Brain microvascular endothelial cell (primary cell): ENCODE results near the gene ITGA4.

ENCODE experiments used
- DNase-seq: peaks from one replicate; pipeline ENCODE4 v3.0.0-alpha.2; 2020
- H3K27ac ChIP-seq: fragments of 250-450 bp; sonication (Bioruptor Pico); 2 replicates; pipeline ENCODE4 v1.5.1; 2020; ENCODE audit warnings: mild to moderate bottlenecking, moderate library complexity
- H3K27me3 ChIP-seq: fragments of 250-450 bp; sonication (Bioruptor Pico); replicated peaks from 2 replicates; pipeline ENCODE4 v1.5.1; 2020; ENCODE audit warnings: mild to moderate bottlenecking
- H3K36me3 ChIP-seq: fragments of 250-450 bp; sonication (Bioruptor Pico); replicated peaks from 2 replicates; pipeline ENCODE4 v1.5.1; 2020; ENCODE audit warnings: mild to moderate bottlenecking
- H3K4me3 ChIP-seq: 2 replicates; pipeline ENCODE4 v1.5.1; 2011; ENCODE audit warnings: low read depth, mild to moderate bottlenecking, control low read depth, low read length, moderate library complexity
- in situ Hi-C: cut with HindIII; loops from 2 replicates; pipeline ENCODE4 v1.10.0; 2017; ENCODE audit warnings: low sequenced_read_pairs, low pct_ligation_motif_present
- TF ChIP-seq, protein P1 (sequence below): IDR thresholded peaks from 2 replicates; pipeline ENCODE4 v1.5.1; 2011; ENCODE audit warnings: low read depth, mild to moderate bottlenecking, moderate library complexity, low read length, control low read depth, inconsistent platforms; ENCODE audit errors: missing control alignments

The ITGA4 gene

DNA sequence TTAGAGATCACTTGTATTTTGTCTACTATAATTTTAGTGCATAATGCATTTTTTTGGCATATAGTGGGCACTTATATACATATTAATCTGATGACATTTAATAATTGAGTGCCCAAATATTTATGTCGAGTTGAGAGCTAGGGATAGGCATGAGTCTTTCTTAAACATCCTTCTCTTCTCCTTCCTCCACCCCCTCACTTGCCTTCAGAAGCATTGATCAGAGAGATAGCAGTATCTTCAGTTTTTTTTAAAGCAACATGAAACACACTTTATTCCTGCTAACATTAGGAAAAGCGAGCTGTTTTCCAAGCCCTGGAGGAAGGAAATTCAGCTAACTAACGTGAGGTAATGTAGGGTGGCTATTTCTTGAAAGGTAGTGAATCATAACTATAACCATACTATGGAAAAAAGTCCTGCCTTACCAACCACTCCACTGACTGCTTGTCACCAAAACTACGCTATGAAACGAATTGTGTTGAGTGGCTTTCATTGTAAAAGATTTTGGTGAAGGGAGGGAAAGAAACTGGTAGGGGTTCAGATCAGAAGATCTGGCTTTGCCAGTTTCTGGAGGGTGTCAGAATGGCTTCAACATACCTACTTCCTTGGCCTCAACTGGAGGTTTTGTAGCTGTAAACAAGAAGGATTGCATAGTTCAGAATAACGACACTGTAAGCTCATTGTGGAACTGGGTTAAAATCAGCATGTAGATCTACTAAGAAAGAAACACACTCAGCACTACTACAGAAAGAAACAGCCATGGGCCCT is 2.3 kb upstream of the ITGA4 start:
- no peaks in the 10 kb centered on the region for H3K36me3 ChIP-seq
- in situ Hi-C loops = no loop called here
- no peaks in the 10 kb centered on the region for H3K27me3 ChIP-seq
- H3K27ac ChIP-seq = no peak overlapping the region
- TF ChIP-seq, protein P1, sequence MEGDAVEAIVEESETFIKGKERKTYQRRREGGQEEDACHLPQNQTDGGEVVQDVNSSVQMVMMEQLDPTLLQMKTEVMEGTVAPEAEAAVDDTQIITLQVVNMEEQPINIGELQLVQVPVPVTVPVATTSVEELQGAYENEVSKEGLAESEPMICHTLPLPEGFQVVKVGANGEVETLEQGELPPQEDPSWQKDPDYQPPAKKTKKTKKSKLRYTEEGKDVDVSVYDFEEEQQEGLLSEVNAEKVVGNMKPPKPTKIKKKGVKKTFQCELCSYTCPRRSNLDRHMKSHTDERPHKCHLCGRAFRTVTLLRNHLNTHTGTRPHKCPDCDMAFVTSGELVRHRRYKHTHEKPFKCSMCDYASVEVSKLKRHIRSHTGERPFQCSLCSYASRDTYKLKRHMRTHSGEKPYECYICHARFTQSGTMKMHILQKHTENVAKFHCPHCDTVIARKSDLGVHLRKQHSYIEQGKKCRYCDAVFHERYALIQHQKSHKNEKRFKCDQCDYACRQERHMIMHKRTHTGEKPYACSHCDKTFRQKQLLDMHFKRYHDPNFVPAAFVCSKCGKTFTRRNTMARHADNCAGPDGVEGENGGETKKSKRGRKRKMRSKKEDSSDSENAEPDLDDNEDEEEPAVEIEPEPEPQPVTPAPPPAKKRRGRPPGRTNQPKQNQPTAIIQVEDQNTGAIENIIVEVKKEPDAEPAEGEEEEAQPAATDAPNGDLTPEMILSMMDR = no peak
- H3K4me3 ChIP-seq = no peak overlapping the region
- DNase-seq = no peak

DNA sequence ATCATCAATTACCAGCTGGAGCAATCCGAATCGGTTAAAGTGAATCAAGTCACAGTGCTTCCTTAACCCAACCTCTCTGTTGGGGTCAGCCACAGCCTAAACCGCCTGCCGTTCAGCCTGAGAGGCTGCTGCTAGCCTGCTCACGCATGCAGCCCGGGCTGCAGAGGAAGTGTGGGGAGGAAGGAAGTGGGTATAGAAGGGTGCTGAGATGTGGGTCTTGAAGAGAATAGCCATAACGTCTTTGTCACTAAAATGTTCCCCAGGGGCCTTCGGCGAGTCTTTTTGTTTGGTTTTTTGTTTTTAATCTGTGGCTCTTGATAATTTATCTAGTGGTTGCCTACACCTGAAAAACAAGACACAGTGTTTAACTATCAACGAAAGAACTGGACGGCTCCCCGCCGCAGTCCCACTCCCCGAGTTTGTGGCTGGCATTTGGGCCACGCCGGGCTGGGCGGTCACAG is 496 bp upstream of the ITGA4 start:
- DNase-seq = peak; percentile 31
- no peaks in the 10 kb centered on the region for H3K36me3 ChIP-seq
- TF ChIP-seq, protein P1 = peak; percentile 20
- in situ Hi-C loops = no loop called here
- H3K27me3 ChIP-seq = no peaks in the 10 kb centered on the region
- H3K4me3 ChIP-seq = peak overlapping the region; percentile 86
- peak overlapping the region; percentile 84 for H3K27ac ChIP-seq

DNA sequence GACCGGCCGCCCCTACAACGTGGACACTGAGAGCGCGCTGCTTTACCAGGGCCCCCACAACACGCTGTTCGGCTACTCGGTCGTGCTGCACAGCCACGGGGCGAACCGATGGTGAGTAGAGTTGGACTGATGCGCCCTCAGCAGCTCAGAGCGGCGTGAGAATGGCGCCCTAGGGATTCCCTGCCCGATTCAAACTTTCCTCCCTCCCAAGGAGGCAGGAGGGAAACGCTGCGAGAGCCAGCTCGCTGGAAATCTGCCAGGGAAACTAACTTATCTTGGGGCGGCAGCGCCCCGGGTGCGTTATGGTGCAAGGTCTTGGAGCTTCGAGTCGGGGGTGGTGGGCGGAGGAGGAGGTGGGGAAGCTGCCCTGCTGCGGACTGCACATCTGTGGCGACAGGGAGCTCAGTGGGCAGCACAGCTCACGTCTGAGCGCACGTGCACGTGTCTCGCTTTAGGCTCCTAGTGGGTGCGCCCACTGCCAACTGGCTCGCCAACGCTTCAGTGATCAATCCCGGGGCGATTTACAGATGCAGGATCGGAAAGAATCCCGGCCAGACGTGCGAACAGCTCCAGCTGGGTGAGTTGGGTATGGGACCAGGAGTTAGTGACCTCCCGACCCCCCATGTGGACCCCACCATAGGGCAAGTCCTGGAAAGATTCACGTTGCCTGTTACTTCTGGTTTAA is 697 bp downstream of the ITGA4 start:
- H3K27me3 ChIP-seq = no peaks in the 10 kb centered on the region
- H3K27ac ChIP-seq = peak overlapping the region; percentile 84
- in situ Hi-C loops = no loop called here
- DNase-seq = peak; percentile 41
- peak overlapping the region; percentile 86 for H3K4me3 ChIP-seq
- TF ChIP-seq, protein P1 = no peak
- no peaks in the 10 kb centered on the region for H3K36me3 ChIP-seq

DNA sequence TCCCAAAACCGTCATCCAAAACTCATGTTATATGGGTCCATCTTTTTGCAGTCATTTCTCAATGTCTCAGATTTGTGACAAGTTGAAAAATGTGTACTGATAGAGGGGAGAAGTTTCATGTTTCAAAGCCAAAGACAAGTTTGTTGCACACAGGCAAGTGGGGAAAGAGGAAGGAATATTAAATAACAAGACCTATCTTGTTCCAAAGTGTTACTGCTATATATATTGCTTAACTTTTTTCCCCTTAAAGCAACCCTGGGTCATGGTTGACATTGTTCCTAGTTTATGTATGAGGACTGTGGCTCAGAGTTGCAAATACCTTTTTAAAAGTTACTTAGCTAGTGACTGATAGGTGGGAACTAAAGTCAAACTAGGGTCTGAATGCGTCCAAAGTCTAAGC is 1.7 kb downstream of the ITGA4 start:
- no peak for DNase-seq
- Histone ChIP-seq H3K4me3 (peak overlapping the region; percentile 86), H3K27me3 (no peaks in the 10 kb centered on the region), H3K36me3 (peaks cover 2% of the 10 kb centered on the region), H3K27ac (peak overlapping the region; percentile 84)
- in situ Hi-C loops = no loop called here
- TF ChIP-seq, protein P1 = no peak

DNA sequence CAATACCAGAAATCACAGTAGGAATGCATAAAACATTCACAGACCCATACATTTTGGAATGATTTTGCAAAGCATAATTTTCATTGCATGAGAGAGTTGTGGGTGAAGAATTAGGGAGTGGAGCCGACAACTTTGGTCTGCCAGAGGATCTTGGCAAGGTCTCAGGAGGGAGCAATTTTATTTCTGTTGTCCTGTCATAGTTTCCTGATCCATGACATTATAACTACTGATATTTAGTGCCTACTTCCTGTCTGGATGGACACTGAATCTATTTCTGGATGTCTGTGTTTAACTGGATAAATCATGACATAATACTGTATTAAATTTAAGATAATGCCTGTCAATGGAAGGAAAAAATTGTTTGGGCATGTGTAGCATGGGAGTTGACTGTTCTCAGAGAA is 2.4 kb downstream of the ITGA4 start:
- peak overlapping the region; percentile 86 for H3K4me3 ChIP-seq
- H3K27ac ChIP-seq = peak overlapping the region; percentile 84
- H3K27me3 ChIP-seq = no peaks in the 10 kb centered on the region
- H3K36me3 ChIP-seq = peaks cover 4% of the 10 kb centered on the region
- TF ChIP-seq, protein P1 = no peak
- in situ Hi-C loops = loop anchor here (10.0 kb wide), 1 partner anchor 355 kb away; no protein-coding TSS in a partner anchor
- DNase-seq = no peak
